ENCODE data around the gene ZNF536. TPM values are rescaled to one million over a fixed set of nuclear protein-coding genes. Genes with fewer than 3 reads are reported as not detected.
A peak's percentile ranks its signal among the peaks of the same experiment; 100 is the strongest.

ZNF536 gene
- total RNA-seq, 4 donors from 2014 or later: 1.00 to 7.1 (median 1.8) TPM

DNA sequence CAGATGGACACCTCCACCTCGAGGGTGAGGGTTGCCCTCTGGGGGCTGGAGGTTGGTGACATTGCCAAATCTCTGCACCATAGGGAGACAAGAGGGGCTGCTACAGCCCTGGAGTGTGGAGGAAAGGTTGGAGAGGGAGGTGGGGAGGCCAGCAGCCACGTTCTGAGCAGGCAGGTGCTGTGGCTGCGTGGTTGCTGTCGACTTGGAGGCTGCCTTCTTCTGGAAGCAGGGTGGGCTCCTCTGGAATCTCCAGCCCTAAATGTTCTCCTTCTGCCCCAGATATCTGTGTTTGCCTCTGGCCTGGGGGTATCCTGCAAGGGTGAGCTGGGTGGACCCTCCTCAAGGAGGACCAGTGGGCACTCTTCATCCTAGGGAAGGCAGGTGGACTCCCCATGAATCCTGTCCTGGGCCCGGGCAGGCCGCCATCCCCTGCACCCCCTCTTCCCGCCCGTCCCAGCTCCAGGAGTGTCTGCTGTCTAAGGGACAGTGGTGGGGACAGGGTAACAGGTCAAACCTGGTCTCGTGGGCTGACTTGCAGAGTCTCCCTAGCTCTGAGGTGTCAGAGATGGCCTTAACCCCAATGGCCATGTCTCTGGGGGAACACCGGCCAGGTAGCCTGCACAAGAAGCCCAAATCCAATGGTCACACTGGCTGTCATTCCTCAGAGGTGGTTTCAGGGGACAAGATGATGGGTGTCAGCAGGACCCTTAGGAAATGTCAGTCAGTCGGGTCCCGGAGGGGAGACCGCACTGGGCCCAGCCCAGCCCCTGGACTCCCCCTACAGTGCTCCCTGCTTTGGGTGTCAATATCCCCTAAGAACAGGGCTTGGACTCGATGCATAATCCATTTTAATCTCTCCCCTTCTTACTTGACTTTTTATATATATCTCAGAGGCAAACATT is 32.3 kb upstream of the ZNF536 start:
- in situ Hi-C loops (cut with MboI; ENCODE audit: low pct_ligation_motif_present in 1 of 4, low pct_unique_long_range_greater_than_20kb in 1 of 4, low sequenced_read_pairs in 3 of 4) (no loop called here), intact Hi-C loops (cut with DNase I; ENCODE audit: low total_unique reads) (loop anchor here (10.0 kb wide), 1 partner anchor 1665 kb away; no protein-coding TSS in a partner anchor)
- Histone ChIP-seq H3K36me3 (no peaks in the 10 kb centered on the region), H3K4me1 (peaks cover 0 to 8% (median 0%) of the 10 kb centered on the region in 4 donors), H3K9me3 (no peaks in the 10 kb centered on the region), H3K27ac (no peak overlapping the region), H3K27me3 (no peaks in the 10 kb centered on the region), H3K4me3 (no peak overlapping the region)
- DNase-seq: no peak
- WGBS, 2 donors (ENCODE audit: low coverage in 1 of 2): 67 to 68% methylated on average over 1 to 14 of the region's 14 CpGs
- no peak for TF ChIP-seq EP300 (IDR thresholded peaks at IDR 0.05; ENCODE audit: low read depth)
- no peak for TF ChIP-seq POLR2A (IDR thresholded peaks at IDR 0.05)
- no peak for TF ChIP-seq POLR2AphosphoS5 (IDR thresholded peaks at IDR 0.05)
- TF ChIP-seq, protein P1, sequence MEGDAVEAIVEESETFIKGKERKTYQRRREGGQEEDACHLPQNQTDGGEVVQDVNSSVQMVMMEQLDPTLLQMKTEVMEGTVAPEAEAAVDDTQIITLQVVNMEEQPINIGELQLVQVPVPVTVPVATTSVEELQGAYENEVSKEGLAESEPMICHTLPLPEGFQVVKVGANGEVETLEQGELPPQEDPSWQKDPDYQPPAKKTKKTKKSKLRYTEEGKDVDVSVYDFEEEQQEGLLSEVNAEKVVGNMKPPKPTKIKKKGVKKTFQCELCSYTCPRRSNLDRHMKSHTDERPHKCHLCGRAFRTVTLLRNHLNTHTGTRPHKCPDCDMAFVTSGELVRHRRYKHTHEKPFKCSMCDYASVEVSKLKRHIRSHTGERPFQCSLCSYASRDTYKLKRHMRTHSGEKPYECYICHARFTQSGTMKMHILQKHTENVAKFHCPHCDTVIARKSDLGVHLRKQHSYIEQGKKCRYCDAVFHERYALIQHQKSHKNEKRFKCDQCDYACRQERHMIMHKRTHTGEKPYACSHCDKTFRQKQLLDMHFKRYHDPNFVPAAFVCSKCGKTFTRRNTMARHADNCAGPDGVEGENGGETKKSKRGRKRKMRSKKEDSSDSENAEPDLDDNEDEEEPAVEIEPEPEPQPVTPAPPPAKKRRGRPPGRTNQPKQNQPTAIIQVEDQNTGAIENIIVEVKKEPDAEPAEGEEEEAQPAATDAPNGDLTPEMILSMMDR (IDR thresholded peaks at IDR 0.05): no peak

GRCh38 chr19:30340771-30341561 is 31.2 kb upstream of the ZNF536 start:
- DNase-seq: no peak
- H3K9me3 ChIP-seq: no peaks in the 10 kb centered on the region
- no peak overlapping the region for H3K4me3 ChIP-seq
- no peaks in the 10 kb centered on the region for H3K27me3 ChIP-seq
- no peaks in the 10 kb centered on the region for H3K36me3 ChIP-seq
- peaks cover 0 to 8% (median 0%) of the 10 kb centered on the region in 4 donors for H3K4me1 ChIP-seq
- in situ Hi-C loops (cut with MboI; ENCODE audit: low pct_ligation_motif_present in 1 of 4, low pct_unique_long_range_greater_than_20kb in 1 of 4, low sequenced_read_pairs in 3 of 4): no loop called here
- TF ChIP-seq EP300 (IDR thresholded peaks at IDR 0.05; ENCODE audit: low read depth) (no peak), POLR2AphosphoS5 (IDR thresholded peaks at IDR 0.05) (no peak), POLR2A (IDR thresholded peaks at IDR 0.05) (no peak)
- TF ChIP-seq, protein P1 (IDR thresholded peaks at IDR 0.05): no peak
- 38 to 39% methylated on average over 5 to 11 of the region's 11 CpGs for WGBS, 2 donors (ENCODE audit: low coverage in 1 of 2)
- intact Hi-C loops (cut with DNase I; ENCODE audit: low total_unique reads): no loop called here
- H3K27ac ChIP-seq: peak overlapping the region in 1 of 4 donors; percentile 18

GRCh38 chr19:30341611-30342201 is 30.5 kb upstream of the ZNF536 start:
- Histone ChIP-seq H3K9me3 (no peaks in the 10 kb centered on the region), H3K4me1 (peaks cover 0 to 8% (median 0%) of the 10 kb centered on the region in 4 donors), H3K36me3 (no peaks in the 10 kb centered on the region), H3K27me3 (no peaks in the 10 kb centered on the region), H3K27ac (no peak overlapping the region), H3K4me3 (no peak overlapping the region)
- no peak for DNase-seq
- no peak for TF ChIP-seq POLR2AphosphoS5 (IDR thresholded peaks at IDR 0.05)
- no peak for TF ChIP-seq POLR2A (IDR thresholded peaks at IDR 0.05)
- TF ChIP-seq, protein P1 (IDR thresholded peaks at IDR 0.05): no peak
- TF ChIP-seq EP300 (IDR thresholded peaks at IDR 0.05; ENCODE audit: low read depth): no peak
- in situ Hi-C loops (cut with MboI; ENCODE audit: low pct_ligation_motif_present in 1 of 4, low pct_unique_long_range_greater_than_20kb in 1 of 4, low sequenced_read_pairs in 3 of 4): no loop called here
- intact Hi-C loops (cut with DNase I; ENCODE audit: low total_unique reads): no loop called here

DNA sequence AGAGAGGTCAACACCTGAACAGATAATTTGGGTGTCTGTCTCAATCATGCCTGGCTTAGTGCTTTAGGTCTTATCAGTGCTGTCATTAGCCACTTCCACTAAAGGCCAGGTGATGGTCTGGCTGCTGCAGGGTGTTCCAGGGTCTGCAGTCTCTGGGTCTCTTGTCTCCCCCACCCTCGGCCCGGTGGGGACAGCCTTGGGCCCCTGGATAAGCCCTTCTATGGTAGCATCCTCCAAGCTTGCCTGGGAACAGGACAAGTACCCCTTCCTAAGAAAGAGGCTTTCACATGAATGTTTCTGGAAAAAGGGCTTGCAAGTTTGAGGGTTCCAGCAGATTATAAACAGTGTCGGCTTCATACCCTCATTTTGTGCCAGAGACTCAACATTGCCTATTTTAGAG is 29.3 kb upstream of the ZNF536 start:
- H3K4me3 ChIP-seq: no peak overlapping the region
- 60% methylated on average over 3 of the region's 3 CpGs; no CpG with 5 or more reads in 1 of the 2 donors for WGBS, 2 donors (ENCODE audit: low coverage in 1 of 2)
- no peak for DNase-seq
- H3K27ac ChIP-seq: no peak overlapping the region
- H3K4me1 ChIP-seq: peaks cover 0 to 8% (median 0%) of the 10 kb centered on the region in 4 donors
- no peaks in the 10 kb centered on the region for H3K36me3 ChIP-seq
- in situ Hi-C loops (cut with MboI; ENCODE audit: low pct_ligation_motif_present in 1 of 4, low pct_unique_long_range_greater_than_20kb in 1 of 4, low sequenced_read_pairs in 3 of 4): no loop called here
- intact Hi-C loops (cut with DNase I; ENCODE audit: low total_unique reads): no loop called here
- no peaks in the 10 kb centered on the region for H3K27me3 ChIP-seq
- TF ChIP-seq POLR2A (IDR thresholded peaks at IDR 0.05) (no peak), POLR2AphosphoS5 (IDR thresholded peaks at IDR 0.05) (no peak), EP300 (IDR thresholded peaks at IDR 0.05; ENCODE audit: low read depth) (no peak)
- TF ChIP-seq, protein P1 (IDR thresholded peaks at IDR 0.05): no peak
- H3K9me3 ChIP-seq: no peaks in the 10 kb centered on the region
